GM21619 (cell line): ENCODE measurements around the gene LRRC61.

Experiments used
- ATAC-seq: cut with Tn5 transposase; IDR thresholded peaks from one replicate; pipeline ENCODE4 v1.9.1; 2021; ENCODE audit not compliant: unreplicated experiment

Gene LRRC61

GRCh38 chr7:150346922-150347321, 23.8 kb downstream of the LRRC61 start:
- no peak for ATAC-seq

GRCh38 chr7:150351587-150352194, 28.5 kb downstream of the LRRC61 start:
- ATAC-seq, result no peak

GRCh38 chr7:150355666-150356059, 32.5 kb downstream of the LRRC61 start:
- no peak for ATAC-seq

GRCh38 chr7:150356265-150356897, 33.2 kb downstream of the LRRC61 start:
- ATAC-seq, result no peak

DNA sequence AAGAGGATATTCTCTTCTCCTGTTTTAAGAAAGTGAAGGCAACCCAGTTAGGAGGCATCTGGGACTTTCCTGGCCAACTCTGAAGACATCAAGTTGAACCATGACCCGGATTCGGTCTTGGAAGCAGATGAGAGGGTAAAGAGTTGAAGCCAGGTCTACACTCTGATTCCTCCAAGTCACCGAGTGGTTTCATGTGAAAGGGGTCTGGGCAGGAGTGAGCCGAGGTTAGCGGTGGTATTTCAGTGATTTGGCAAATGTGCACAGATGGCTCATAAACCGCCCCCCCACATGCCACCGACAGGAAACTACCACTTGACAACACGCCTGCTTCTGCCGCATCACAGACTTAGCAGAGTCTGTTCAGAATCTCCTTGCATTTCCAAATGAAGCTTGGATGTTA, 34.1 kb downstream of the LRRC61 start:
- peak; percentile 61 for ATAC-seq

DNA sequence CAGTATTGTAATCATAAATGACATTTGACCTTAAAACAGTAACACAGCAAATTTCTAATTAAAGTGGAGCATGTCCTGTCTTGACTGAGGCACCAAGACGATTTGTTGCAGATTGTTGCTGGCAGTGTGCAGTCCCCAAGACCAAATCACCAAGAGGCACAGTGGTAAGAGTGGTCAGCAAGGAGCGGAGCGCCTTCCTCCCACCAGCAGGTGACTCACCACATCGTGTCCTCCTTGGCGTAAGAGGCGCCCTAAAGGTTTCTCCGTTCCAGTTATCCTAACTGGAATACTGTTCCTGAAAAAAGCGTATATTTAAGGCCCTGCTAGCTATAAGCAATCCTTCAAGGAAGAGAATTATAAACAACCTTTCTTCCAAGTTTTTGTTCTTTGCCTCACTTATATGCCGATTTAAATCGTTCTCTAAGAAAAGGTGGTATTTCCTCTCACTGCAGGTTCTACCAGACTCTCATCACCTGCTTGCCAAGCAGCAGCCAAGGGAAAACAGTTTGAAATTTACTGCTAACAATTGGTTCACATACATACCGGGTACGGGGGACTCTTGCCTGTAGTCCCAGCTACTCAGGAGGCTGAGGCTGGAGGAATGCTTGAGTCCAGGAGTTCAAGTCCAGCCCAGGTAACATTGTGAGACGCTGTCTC, 34.7 kb downstream of the LRRC61 start:
- ATAC-seq, result peak; percentile 18

- ATAC-seq, result no peak
Measured at GRCh38 chr7:150358433-150358832, 35.3 kb downstream of the LRRC61 start.

GRCh38 chr7:150358988-150359621, 36.0 kb downstream of the LRRC61 start:
- ATAC-seq, result no peak

DNA sequence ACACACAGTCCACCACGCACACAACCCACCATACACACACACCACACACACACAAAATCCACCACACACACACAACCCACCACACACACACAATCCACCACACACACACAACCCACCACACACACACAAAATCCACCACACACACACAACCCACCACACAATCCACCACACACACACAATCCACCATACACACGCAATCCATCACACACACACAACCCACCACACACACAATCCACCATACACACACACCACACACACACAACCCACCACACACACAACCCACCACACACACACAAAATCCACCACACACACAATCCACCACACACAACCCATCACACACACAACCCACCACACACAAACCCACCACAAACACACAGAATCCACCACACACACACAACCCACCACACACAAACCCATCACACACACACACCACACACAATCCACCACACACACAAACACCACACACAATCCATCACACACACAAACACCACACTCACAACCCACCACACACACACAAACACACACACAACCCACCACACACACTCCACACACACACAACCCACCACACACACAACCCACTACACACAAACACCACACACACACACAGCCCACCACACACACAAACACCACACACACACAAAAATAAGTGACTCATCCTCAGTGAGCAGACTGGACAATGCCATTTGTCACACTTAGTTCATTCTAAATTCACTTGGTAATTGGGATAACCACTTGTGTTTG, 36.6 kb downstream of the LRRC61 start:
- no peak for ATAC-seq

GRCh38 chr7:150360363-150361058, 37.4 kb downstream of the LRRC61 start:
- ATAC-seq, result no peak

DNA sequence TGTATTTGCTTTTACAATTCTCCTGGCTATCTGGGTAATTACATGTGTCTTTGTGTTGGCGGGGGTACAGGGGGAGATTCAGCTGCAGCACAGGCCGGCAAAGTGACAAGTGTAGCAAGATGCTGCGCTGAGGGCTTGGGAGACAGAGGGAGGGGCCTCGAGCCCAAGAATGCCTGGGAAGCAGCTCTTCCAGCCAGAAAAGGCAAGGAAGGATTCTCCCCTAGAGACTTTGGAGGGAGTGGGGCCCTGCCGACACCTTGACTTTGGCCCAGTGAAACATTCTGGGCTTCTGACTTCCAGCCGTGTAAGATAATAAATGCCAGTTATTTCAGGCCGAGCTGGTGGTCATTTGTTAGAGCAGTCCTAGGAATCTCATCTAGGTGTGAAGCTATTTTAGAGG, 38.2 kb downstream of the LRRC61 start:
- no peak for ATAC-seq

GRCh38 chr7:150361807-150362621, 38.9 kb downstream of the LRRC61 start:
- ATAC-seq, result no peak

- ATAC-seq, result no peak
Measured at GRCh38 chr7:150363370-150363769, 40.2 kb downstream of the LRRC61 start.

DNA sequence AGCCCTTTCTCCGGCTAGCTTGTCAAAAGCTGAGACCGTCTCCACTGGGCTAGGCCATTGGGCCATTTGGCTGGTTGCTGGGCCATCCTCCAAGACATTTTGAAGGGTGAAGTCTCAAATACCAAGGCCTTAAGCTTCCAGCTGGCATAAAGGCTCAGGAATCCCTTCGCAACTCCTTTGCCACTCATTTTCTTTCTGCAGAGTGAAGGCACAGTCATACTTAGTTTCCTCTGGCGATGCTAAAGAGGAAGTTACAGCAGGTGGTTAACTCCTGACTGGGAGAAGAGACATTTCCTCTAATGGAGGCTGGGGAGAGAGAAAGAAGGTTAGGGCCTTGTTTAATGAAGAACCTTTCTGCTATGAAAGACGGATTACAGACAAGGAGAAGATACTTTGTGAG, 40.7 kb downstream of the LRRC61 start:
- no peak for ATAC-seq

DNA sequence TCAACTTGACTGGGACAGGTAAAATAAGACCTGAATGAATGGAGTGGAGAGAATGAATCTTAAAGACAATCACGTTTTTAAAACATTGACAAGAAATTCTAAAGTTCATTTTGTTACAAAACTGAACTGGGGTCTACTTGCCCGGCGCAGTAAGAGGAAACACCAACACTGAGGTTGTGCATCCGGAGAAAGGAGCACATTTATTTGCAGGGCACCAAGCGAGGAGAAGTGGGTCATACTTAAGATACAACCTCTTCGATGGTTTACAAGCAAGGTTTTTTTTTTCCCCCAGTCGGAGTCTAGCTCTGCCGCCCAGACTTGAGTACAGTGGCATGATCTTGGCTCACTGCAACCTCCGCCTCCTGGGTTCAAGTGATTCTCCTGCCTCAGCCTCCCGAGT, 42.0 kb downstream of the LRRC61 start:
- ATAC-seq, result no peak

GRCh38 chr7:150365673-150366398, 42.7 kb downstream of the LRRC61 start:
- no peak for ATAC-seq

DNA sequence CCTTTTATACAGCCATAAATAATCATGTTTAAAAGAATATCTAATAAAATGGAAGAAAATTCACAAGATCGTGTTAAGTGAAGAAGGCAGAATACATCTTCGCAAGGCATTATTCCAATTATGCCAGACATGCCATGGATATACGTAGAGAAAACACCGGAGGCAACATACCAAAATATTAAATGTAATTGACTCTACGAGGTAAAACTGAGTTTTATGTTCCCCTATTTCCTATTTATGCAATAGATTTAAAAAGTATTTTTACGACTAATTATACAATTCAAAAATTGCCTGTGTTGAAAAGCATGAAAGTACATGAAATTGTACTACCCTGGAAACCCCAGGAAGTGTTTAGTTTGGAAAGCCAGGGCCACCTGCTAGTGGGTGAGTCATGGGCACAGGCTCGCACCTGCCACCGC, 44.5 kb downstream of the LRRC61 start:
- no peak for ATAC-seq

DNA sequence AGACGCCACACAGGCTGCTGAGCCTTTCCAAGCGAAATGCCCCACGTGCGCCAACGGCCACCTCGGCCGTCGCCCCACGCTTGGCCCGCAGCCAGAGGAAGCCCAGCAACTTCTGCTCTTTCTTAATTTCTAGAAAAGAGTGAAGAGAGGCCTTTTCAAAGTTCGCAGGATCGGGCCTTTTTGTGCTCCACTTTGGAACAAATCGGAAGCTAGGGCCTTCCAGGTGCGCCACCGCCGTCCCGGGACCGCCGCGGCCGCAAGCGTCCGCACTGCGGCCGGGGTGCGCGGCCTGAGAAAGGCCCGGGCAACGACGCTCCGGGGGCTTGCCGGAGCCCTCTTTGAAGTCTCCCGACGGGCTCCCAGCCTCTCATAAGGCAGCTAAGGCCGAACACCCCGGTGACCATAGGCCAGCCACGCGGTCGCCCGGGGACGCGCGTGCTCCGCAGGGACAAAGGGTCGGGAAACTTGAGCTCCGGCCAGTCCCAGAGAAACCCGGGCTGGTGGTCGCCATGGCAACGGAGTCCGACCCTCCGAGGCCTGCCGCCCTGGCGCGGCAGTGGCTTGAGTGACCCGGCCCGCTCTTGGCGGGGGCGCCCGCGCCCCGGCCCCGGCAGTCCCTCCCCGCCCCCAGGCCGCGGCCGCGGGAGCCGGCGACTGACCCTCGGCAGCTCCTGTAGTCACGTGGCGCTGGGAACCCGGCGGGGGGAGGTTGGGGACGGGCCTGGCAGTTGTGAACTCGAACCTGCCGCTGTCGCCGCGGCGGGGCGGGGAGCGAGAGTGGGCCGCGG, 45.1 kb downstream of the LRRC61 start, which contains the start of gene REPIN1:
Gene REPIN1, plus strand, starts transcription at position 727 of the 788 bp plus-strand sequence. CDS start 890 bp downstream, outside the sequence.
- peak; percentile 45 for ATAC-seq
